Left ventricle myocardium inferior (tissue), 1 donor: ENCODE data around the gene BABAM1. TPM values are rescaled to one million over a fixed set of nuclear protein-coding genes. Genes with fewer than 3 reads are reported as not detected.

ENCODE experiments used
- DNase-seq: peaks from one replicate; pipeline ENCODE4 v3.0.0-alpha.2; 2020
- H3K27ac ChIP-seq: fragments of 200-600 bp; replicated peaks from 2 replicates; pipeline ENCODE4 v1.8.0; 2021
- H3K27me3 ChIP-seq: fragments of 200-600 bp; 2 replicates; pipeline ENCODE4 v1.8.0; 2021; ENCODE audit warnings: low read depth
- H3K36me3 ChIP-seq: fragments of 200-600 bp; 2 replicates; pipeline ENCODE4 v1.8.0; 2021
- H3K4me1 ChIP-seq: fragments of 200-600 bp; 2 replicates; pipeline ENCODE4 v1.8.0; 2021
- H3K4me3 ChIP-seq: fragments of 200-600 bp; 2 replicates; pipeline ENCODE4 v1.8.0; 2021; ENCODE audit warnings: mild to moderate bottlenecking, moderate library complexity
- H3K9me3 ChIP-seq: fragments of 200-600 bp; replicated peaks from 2 replicates; pipeline ENCODE4 v1.8.0; 2021
- intact Hi-C: fragments of 100-400 bp; cut with micrococcal nuclease; formaldehyde crosslinking; loops from one replicate; pipeline ENCODE4 v1.11.0; 2022
- total RNA-seq: library from RNA; stranded (reverse); fragmentation: NEBNext Ultra II Directional; extraction: Animal tissue kit (Norgen Biotek cat#: 25700); gene quantifications from one replicate; pipeline ENCODE4 v1.2.1, GENCODE V29; 2021
- TF ChIP-seq, protein P1 (sequence below): fragments of 200-600 bp; IDR thresholded peaks from 2 replicates; pipeline ENCODE4 v1.8.0; 2021; ENCODE audit warnings: antibody characterized with exemption, mild to moderate bottlenecking, borderline replicate concordance
- donor health status: DM: no; HTN: yes; CAD: no; lungs with severe emphysema.

BABAM1 gene
- total RNA-seq, 1 donor from 2014 or later: 72.7 TPM

DNA sequence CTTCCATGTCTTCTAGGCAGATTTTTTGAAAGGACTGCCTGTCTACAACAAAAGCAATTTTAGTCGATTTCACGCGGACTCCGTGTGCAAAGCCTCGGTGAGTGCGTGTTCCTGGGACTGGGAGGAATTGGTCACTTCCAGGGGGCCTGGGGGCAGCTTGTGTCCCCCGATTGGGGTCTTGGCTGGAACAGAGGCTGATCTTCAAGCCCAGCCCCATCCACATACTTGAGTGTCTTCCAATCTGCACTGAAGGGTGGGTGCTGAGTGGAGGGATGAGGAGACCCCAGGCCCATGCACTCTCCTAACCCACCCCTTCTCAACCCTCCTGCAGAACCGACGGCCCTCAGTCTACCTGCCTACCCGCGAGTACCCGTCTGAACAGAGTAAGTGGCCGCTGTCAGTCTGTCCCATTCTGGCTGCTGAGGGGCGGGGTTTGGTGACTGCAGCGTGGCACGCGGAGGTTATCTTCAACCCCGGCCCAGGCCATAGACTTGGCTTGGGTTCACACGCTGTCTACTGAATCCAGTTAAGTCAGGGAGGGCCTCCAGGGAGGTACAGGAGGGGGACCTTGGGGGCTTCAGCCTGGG lies 46.9 kb downstream of the BABAM1 start:
- TF ChIP-seq, protein P1, sequence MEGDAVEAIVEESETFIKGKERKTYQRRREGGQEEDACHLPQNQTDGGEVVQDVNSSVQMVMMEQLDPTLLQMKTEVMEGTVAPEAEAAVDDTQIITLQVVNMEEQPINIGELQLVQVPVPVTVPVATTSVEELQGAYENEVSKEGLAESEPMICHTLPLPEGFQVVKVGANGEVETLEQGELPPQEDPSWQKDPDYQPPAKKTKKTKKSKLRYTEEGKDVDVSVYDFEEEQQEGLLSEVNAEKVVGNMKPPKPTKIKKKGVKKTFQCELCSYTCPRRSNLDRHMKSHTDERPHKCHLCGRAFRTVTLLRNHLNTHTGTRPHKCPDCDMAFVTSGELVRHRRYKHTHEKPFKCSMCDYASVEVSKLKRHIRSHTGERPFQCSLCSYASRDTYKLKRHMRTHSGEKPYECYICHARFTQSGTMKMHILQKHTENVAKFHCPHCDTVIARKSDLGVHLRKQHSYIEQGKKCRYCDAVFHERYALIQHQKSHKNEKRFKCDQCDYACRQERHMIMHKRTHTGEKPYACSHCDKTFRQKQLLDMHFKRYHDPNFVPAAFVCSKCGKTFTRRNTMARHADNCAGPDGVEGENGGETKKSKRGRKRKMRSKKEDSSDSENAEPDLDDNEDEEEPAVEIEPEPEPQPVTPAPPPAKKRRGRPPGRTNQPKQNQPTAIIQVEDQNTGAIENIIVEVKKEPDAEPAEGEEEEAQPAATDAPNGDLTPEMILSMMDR: no peak
- Histone ChIP-seq H3K4me3 (no peak overlapping the region), H3K27ac (no peak overlapping the region), H3K4me1 (peaks cover 32% of the 10 kb centered on the region), H3K36me3 (peaks cover 44% of the 10 kb centered on the region), H3K27me3 (no peaks in the 10 kb centered on the region), H3K9me3 (no peaks in the 10 kb centered on the region)
- intact Hi-C loops: no loop called here
- no peak for DNase-seq

DNA sequence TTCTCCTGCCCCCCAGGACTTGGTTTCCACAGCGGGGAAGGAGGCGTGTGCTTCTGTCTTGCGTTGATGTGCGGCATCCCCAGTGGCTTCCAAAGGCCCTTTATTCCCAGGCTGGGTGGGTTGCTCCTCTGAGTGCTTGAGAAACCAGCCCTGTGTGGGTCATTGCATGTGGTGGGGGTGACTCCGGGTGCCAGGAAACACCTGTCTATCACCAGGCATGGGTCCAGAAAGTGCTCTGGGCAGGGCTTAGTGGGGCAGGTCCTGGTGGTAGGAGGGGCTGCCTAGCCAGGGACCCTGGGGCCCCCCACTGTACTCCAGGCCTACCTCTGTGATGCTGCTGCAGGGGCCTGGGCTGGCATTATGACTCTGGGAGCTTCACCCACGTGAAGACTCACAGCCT lies 51.7 kb downstream of the BABAM1 start:
- no peaks in the 10 kb centered on the region for H3K9me3 ChIP-seq
- H3K4me3 ChIP-seq: no peak overlapping the region
- H3K4me1 ChIP-seq: peaks cover 2% of the 10 kb centered on the region
- no peak for DNase-seq
- no peaks in the 10 kb centered on the region for H3K27me3 ChIP-seq
- peaks cover 65% of the 10 kb centered on the region for H3K36me3 ChIP-seq
- TF ChIP-seq, protein P1: no peak
- H3K27ac ChIP-seq: no peak overlapping the region
- intact Hi-C loops: no loop called here

DNA sequence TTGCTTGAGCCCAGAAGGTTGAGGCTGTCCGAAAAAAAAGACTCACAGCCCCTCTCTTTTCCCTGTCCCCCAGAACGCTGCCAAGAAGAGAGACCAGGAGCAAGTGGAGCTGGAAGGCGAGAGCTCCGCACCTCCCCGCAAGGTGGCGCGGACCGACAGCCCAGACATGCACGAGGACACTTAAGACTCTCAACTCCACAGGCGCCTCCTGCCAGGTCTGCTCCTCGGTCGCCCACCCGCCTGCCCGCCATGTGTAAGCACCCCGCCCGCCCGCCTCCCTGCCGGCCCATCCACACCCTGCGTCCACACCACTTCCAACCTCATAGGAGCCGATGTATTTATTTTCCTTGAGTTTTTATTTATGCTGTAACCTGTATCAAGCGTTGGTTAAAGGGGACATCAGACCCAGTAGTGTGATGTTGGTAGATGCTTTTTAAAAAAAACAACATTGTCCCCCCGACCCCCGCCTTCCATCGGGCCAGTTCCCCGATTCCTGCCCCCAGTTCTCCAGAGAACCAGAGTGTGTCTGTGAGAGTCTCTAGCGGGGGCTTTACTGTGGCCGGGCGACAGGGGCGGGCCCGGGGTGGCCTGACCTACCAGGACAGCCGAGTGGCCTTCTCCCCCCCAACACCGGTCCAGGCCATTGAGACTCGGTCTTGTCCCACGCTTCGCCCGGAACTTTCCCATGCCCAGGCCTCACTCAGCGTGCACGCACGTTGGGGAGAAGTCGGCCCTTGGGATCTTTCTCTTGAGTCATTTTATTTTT lies 52.4 kb downstream of the BABAM1 start:
- Histone ChIP-seq H3K36me3 (peaks cover 59% of the 10 kb centered on the region), H3K4me3 (no peak overlapping the region), H3K9me3 (no peaks in the 10 kb centered on the region), H3K27me3 (no peaks in the 10 kb centered on the region), H3K27ac (no peak overlapping the region), H3K4me1 (peaks cover 6% of the 10 kb centered on the region)
- TF ChIP-seq, protein P1: no peak
- DNase-seq: no peak
- intact Hi-C loops: no loop called here

DNA sequence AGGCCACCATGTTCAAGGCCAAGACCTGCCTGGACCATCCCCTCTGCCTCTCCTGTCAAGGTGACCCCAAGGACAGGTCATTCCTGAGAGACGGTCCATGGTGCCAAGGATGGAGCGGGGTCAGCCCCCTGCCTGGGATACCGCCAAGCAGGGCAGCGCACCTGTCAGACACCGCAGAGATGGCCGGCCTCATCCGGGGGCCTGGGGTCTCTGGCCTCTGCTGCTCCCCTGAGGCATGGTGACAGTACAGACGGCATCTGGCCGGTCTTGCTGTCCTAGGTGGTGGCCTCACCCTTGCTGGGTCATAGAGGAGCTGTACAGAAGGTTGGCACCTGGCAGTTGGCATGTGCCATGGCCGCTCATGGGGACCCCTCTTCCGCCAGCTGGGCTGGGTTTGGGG lies 53.2 kb downstream of the BABAM1 start:
- TF ChIP-seq, protein P1: no peak
- DNase-seq: no peak
- Histone ChIP-seq H3K9me3 (no peaks in the 10 kb centered on the region), H3K27ac (no peak overlapping the region), H3K36me3 (peaks cover 62% of the 10 kb centered on the region), H3K4me3 (no peak overlapping the region), H3K27me3 (no peaks in the 10 kb centered on the region), H3K4me1 (peaks cover 6% of the 10 kb centered on the region)
- intact Hi-C loops: no loop called here

DNA sequence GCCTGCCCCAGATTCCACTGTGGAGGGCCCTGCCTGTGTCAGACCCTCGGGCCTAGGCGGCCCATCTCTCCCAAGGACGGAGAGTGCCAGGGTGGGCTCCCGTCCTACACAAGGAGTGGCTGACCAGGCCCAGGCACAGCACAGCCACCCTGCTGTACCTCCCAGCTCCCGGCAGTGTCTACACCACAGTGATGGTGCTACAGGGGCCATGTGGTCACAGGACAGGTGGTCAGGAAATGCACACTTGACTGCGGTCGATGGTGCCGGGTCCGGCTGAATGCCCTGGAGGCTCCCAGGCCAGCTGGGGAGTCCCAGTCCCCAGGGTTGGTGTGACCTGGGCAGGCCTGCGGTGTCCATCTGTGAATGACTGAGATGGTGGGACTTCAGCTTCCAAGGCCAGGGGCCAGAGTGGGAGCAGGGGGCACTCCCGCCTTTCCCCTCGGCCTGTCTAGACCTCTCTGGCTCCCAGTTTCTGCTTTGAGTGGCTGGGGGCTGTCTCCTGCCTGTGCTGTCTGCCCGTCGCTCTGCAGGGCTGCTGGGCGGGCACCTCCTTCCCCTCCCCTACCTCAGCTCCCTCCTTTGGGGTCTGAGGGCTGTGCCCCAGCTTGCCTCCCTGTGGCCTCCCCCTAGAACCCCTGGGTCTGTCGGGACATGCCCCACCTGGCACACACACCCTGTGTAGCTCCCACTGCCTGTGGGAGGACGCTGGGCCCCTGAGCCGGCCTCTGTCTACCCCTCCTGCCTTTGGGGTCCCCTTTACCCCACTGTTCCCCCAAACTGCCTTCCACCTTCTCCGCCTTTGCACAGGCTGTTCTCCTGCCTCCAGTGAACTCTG lies 54.6 kb downstream of the BABAM1 start:
- TF ChIP-seq, protein P1: no peak
- intact Hi-C loops: no loop called here
- DNase-seq: no peak

More for the DNA sequence above, 54.6 kb downstream of the BABAM1 start:
- H3K4me1 ChIP-seq: peaks cover 6% of the 10 kb centered on the region
- no peak overlapping the region for H3K27ac ChIP-seq
- H3K4me3 ChIP-seq: no peak overlapping the region
- H3K36me3 ChIP-seq: peaks cover 48% of the 10 kb centered on the region
- no peaks in the 10 kb centered on the region for H3K27me3 ChIP-seq
- no peaks in the 10 kb centered on the region for H3K9me3 ChIP-seq
